Measurements from ENCODE around the gene SORCS2.

SORCS2 gene

DNA sequence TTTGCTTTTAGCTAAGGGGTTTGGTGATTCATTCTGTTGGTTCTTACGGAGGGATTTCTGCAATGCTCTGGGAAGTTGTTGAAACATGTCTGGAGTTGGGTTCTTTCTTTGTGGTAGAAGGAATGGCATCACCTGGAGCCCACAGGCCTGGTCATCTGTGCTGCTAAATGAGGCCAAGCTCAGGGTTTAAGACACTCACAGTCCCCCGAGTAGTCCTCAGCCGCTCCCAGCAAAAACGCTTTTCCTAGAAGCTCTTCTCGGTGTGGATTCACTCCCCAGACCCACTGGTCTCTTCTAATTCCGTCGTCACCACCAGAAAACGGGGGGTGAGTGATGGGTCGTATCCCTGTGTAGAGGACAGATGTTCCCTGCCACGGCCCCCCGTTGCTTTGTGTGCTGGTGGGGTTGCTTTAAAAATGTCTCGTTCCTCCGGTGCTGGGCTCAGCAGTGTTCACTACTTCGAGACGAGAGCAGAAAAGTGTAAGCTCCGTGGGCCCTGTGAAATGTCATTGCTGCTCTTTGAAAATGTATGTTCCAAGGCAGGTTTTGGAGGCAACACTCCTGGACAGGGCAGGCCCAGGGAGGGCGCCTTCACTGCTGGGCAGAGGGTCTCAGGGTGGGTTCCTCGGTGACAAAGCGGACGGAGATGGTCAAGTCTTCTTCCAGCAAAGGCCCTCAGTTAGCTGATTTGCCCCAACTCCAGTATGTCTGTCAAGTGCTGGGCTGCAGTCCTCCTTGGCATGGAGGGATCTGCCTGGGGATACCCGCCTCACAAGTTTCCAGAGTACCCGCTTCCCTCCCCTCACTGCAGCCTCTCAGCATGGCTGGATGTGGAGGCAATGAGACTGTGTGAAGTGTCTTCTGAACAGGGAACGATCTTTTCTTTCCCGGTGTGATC lies 205.1 kb downstream of the SORCS2 start:
- DNase-seq = no peak

DNA sequence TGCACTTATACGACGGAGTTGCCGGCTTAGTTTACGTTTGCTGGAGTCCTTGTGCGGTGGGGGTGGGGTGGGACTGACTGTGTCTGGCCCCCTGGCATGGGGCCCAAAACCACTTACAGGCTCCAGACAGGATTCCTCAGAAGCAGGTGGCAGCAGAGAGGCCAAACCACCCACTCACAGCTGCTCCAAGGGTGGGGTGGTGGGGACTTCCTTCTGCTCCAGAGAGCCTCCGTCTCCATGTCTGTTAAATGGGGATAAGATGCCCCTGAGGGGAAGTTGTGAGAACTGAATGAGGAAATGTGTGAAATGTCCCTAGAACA lies 205.7 kb downstream of the SORCS2 start:
- peak in 3 of 4 experiments; percentile 26 to 34 (median 27) for DNase-seq

DNA sequence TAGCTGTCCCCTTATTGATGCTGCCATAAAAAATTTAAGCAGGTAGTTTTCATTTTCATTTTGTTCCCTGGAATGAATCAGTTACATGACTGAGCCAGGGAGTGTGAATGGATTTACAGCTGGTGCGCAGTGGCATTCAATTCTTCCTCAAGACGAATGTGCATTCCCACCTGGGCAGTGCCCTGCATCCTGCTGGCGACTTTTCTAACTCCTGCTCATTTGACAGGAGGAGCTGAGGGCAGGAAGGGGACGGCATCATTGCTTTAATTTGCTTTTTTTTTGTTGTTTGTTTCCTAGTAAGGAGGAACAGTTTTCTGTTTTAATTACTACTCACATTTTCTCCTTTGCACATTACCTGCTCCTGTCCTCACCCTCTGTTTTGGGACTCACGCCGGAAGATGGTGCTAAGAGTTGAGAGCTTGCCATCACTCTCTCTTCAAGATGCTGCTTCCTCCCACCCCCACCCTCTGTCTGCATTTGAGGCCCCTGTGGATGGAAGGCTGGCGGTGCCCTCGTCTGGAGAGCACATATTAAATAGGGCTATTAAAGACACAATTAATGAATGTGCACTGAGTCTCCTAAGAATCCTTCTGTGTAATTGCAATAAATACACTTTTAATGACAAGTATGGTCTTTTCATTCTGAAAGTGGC lies 206.6 kb downstream of the SORCS2 start:
- DNase-seq = no peak

DNA sequence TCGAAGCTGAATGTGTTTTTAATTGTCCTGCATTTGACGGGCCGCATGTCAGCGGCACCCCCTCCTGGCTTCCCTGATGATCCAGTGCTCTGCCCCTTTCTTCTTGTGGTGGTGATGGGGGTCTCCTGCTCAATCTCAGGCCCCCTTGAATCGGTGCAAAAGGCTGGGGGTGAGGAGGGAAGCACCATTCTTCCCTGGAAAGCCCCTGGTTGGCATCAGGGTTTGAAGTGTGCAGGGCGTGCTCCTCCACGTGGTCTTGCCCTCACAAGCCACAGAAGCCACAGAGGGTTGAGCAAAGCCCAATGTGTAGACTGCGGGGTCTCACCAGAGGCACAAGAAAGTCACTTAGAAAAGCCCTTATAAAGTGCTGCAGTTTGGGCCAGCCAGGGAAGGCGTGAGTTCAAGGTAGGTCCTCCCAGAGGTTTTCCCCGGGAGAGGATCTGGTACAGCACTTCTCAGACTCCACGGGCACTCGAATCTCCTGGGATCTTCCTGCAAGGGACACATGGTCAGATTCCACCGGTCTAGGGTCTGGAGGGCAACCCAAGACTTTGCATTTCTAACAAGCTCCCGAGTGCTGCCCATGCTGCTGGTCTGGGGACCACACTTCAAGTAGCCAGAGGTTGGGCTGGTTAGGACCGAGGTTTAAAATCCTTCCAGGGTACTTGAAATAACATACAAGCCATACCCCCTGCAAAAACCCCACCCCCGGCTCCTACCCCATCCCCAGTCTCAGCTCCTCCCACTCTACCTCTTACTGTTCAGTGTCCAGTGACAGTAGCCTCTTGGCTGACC lies 207.3 kb downstream of the SORCS2 start:
- no peak for DNase-seq

DNA sequence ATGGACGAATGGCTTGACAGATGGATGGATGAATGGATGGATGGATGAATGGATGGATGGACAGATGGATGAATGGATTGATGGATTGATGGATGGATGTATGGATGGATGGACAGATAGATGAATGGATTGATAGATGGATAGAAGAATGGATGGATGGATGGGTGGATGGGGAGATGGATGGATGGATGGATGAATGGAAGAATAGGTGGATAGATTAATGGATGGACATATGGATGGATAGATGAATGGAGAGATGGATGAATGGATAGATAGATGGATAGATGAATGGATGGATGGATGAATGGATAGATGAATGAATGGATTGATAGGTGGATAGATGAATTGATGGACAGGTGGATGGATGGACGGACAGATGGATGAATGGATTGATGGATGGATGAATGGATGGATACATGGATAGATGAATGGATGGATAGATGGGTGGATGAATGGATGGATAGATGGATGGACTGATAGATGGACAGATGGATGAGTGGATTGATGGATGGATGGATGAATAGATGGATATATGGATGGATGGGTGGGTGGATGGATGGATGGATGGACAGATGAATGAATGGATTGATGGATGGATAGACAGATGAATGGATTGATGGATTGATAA lies 208.4 kb downstream of the SORCS2 start:
- DNase-seq = no peak

DNA sequence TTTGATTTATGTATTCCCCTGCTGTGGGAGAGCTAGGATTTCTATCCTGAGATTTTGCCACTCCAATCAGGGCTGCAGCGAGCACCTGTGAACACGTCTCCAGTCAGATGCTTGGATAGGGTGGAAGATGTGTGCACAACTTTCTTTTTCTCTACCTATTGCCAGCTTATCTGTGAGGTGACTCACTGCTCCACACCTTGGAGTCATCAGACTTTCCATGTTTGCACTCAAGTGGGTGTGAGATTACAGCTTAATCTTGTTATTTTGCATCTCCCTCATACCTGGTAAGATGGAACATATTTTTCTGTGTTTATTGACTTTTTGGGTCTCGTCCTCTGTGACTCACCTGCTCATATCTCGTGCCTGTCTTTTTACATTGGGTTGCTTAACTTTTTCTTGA lies 210.2 kb downstream of the SORCS2 start:
- DNase-seq = no peak

DNA sequence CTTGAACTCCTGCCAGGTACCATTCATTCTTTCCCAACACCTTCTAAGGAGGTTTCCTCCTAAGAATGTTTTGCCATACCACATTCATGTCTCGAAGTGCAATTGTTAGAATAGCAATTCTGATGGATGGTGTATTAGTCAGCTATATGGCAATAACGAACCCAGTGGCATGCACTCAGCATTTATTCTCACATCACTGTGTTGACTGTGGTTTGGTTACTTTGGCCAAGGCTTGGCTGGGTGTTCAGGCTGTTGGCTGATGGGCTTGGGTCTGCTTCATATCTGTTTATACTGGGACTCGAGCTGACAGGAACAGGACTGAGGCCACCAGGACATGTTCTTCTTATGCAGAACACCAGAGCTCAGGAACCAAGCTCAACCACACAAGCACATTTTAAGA lies 210.7 kb downstream of the SORCS2 start:
- no peak for DNase-seq

DNA sequence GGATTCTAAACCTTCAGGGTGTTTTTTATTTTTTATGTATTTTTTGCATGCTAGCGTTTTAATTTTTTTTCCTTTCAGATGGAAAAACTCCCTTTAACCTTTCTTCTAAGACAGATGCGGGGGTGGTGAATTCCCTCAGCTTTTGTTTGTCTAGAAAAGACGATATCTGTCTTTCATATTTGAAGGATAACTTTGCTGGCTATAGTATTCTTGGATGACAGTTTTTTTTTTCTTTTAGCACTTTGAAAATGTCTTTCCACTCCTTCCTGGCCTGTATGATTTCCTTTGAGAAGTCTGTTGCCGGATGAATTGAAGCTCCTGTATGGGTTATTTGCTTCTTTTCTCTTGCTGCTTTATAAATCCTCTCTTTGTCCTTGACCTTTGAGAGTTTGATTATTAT lies 215.8 kb downstream of the SORCS2 start:
- DNase-seq = no peak

DNA sequence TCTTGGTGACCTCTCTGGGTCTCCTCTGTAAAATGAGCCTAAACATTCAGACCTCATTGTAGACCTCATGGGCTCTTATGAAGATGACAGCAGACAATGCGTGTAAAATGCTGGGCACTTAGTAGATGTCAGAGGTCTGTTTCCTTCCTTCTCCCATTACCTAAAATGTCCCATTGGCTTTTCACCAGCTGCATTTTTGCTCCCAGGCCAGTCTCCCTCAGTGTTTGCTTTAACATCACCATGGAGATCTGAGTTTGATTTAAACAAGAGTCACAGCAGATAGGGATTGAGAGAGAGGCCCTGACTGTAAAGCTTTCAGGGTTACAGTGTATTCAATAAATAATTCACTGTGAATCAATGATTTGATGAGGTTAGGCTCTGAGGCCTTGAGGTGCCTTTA lies 218.1 kb downstream of the SORCS2 start:
- no peak for DNase-seq

DNA sequence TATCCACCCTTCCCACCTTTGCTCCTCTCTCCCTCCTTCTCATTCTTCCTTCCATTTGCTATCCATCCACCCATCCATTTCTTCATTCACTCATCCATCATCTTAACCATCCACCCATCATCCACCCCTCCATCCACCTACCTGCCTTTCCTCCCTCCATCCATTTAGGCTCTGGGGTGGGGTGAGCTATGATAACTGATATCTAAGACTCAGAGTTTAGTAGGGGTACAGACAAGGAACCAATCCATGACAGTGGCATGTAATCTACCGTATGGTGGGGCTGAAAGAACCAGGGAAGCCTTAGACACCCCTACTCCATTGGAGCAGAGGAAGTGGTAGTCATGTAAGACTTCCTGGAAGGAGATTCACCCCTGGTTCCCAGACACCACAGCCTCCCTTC lies 219.2 kb downstream of the SORCS2 start:
- no peak for DNase-seq

DNA sequence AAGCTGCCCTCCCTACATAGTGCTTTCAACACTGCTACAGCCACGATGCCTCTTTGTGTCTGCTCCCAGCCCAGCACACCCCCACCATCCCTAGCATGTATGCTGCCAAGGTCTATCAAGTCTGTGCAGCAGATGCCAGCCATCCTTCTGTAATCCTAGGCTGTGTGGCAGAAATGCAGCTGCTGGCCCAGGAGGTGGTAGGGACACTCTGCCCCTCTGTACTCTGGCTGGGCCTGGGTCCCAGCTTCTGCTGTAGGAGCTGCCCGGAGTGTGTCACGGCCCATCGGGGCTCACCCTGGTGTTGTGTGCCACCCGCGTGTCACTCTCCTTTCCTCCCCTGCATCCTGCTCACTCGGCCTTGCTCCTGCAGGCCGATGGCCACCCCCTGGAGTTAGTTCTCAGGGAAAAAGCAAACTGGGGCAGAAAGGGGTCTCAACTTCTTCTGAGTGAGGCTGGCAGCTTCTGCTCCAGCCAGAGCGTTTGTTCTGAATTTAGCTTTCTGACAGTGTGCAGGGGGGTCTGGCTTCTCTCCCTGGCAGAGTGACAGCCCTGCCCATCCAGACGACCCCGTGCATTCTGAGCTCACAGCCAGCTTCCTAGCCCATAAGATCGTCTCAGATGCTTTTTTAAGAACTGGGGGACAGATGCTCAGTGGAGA lies 219.7 kb downstream of the SORCS2 start:
- DNase-seq = no peak

DNA sequence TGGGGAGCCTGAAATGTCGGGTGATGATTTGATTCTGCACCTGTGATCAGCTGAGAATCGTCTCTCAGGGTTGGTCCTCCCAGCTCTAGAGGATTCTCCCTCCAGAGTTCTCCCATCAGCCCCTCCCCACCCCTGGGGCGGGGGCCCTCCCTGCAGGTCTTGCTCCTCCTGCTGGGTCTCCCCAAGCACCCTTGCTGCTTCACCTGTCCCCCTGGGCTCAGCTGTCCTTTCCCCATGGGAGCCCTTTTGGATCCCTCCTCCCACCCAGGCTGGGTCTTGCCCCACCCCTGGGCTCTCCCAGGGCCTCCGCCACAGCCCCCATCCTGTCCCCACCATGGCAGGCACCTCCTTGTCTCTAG lies 220.2 kb downstream of the SORCS2 start:
- no peak for DNase-seq

DNA sequence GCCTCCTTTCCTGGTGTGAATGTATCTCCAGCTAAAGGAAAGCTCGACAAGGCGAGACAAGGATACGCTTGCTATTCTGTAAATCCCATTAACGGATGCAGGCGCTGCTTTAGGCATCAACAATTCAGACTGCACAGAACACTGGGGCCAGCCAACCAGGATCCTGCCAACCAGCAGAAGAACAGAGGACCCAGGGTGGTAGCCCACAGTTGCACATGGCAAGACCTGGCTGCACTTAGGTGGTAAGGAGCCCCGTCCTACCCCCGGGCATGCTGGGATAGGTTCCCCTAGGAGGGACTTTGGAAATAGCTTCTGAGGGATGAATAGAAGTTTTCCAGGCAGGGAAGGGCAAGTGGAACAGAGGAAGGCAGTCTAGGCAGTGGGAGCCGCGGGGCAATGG lies 221.7 kb downstream of the SORCS2 start:
- no peak for DNase-seq

DNA sequence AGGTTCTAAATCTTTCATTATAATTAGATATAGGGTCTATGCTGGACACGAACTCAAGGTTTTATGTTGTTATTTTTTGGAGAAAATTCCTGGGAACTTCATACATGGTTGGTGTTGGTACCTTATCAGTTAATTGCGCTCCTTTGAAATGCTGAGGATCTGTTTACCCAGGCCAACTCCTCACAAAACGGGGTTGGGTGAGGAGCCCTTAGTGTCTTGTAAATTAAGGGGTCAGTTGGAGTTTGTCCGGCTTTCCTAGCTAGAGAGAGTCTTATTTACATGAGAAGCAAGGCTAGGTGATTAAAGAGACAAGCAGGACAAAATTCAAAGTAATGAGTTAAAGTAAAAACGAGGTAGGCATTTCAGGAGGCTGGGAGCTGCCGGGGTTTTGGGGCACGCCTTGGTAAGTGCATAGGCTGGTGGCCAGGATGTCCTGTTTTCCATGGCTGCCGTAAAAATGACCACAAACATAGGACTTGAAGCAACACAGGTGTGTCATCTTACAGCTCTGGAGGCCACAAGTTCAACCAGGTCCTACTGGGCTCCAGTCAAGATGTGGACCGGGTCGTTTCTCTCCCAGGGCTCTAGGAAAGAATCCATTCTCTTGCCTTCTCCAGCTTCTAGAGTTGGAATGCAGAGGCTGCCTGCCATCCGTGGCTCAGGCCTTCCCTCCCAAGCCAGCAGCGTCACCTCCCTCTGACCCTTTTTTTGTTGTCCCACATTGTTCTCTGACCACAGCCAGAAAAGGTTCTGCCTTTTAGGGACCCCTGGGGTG lies 222.6 kb downstream of the SORCS2 start:
- DNase-seq = no peak

DNA sequence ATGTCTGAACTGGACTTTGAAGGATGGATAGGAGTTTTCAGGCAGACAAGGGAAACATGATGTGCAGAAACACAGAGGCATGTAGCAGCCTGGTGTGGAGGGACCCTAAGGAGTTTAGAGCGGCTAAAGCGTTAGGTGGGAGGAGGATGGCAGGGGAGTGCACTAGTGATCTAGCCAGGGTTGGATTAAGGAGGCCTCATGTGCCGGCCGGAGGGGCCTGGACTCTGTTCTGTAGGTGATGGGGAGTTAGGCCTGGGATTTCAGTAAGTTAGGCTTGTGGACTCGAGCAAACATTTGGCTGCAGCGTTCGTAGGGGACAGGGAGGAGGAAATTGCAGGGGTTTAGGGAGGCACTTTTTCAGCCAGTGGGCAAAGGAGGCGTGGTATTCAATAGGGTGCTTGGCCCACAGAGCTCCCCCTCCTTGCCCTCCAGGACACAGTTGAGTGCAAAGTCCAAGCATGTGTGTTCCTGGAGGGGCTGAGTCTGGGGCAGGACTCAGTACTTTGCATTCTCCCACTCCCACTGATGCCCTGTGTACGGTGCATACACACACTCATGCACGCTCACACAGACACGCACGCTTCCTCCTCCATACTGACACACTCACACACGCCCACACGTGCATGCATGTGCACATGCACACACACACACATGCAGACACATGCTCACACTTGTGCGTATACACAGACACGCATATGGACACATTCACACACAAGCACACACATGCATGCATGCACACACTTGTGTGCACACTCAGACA lies 223.8 kb downstream of the SORCS2 start:
- DNase-seq = no peak

DNA sequence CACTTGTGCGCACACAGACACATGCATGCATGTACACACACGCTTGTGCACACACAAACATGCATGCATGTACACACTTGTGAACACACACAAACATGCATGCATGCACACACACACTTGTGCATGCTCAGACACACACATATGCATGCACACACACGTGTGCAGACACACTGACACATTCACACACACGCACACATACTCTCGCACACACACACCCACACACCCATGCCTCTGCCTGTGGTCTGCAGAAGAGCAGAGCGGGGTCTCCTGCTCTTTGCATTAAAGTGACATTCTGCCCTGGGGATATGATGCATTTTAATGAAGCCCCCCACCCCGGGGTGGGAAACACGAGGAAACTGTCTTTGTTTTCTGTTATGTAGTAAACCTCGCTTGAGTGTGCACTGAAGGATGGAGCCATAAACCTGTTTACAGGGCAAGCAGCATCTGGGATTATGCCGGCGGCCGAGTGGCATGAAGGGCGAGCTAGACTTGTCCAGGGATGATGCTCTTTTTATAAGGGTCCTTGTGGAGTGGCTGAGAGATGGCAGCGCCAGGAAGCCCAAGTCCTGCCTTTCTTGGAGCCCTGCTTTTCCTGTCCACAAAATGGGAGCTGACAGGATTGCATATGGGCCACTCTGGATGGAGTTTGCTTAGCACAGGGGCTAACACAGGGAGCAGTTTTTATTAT lies 224.6 kb downstream of the SORCS2 start:
- no peak for DNase-seq

DNA sequence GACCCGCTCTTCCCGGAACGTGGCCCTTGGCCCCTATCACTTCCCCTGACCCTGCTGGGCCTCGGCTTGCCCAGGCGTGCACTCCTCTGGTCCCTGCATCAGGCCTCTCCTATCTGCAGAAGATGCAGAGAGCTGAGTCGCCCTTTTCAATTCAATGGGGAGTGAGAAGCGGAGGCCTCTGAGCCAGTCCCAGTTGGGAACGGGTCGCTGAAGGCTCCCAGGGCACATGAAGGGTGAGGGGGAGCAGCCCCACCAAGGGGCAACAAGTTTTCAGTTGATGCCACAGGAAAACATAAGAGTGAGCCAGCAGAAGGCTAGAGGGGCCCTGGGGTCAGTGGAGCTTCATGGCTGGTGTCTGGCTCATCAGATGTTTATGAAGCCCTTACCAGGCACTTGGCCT lies 225.3 kb downstream of the SORCS2 start:
- no peak for DNase-seq

DNA sequence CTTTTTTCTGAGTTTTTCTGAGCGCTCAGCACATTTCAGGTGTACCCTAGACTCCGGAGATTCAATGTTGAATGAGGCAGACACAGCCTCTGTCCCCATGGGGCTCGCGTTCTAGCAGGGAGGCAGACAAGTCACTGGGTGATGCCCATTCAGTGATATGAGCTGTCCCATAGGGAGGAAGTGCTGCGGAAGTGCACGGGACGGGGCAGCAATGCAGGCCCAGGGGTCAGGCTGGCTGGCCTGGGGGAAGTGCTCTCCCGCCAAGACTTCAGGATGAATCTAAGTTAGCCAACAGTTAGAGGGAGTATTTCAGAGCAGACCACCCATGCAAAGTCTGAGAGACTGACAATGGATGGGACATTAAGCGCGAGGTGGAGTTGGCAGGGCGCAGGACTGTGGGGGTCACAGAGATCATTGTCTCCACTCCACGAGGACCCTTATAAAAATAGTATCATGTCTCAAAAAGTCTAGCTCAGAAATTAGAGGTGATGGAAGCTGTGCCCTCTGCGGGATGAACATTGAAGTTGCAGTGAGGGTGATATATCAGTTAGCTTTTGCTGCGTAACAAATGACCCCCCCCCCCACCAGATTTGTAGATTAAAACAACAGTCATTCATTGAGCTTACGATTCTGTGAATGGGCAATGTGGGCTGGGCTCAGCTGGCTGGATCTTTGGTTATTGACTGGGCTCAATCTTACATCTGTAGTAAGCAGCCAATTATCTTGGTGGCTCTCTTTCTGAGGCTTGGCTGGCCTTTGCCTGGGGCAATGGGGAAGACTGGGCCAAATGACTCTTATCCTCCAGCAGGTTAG lies 226.0 kb downstream of the SORCS2 start:
- no peak for DNase-seq

DNA sequence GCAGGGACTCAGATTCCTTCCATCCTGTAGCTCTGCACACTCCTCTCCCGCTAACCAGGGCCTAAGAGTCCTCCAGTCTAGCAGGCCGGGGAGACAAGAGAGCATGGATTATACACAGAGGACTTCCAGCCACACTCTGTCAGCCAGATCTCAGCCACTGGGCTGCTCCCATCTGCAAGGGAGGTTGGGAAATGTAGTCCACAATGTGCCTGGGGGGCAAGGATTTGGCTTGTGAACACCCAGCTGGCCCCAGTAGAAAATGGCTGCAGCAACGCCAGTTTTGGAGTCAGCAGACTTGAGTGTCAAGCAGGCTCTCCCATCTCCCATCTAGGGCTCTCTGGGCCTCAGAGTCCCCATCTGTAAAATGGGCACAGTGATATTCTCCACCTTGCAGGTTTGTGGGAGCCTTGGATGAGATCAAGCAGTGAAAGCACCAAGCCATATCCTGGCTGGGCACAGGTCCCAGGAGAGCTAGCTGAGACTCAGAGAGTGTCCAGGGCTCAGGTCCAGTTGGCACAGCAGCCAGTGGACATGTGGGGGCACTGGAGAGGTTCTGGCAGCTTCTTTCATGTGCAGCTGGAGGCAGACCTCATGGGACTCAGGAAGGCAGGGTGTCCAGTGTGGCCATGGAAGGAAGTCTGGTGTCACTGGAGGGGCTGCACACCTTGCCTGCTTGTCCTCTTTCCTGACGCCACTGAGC lies 227.8 kb downstream of the SORCS2 start:
- no peak for DNase-seq
